Ascending aorta (tissue), 2 donors: Measurements from ENCODE around the gene LCE3B. TPM values are rescaled to one million over a fixed set of nuclear protein-coding genes. Genes with fewer than 3 reads are reported as not detected.

Experiments used
- DNase-seq, 2 donors: peaks; one replicate each; pipeline ENCODE4 v3.0.0-alpha.2; 2019; ENCODE audit warnings: low spot score in 2 of 2
- H3K27ac ChIP-seq, 2 donors: fragments of 200-600 bp; sonication (generic); one replicate each; pipeline ENCODE4 v1.5.1; 2016 to 2017; ENCODE audit warnings: mild to moderate bottlenecking in 1 of 2
- H3K27me3 ChIP-seq: fragments of 200-600 bp; sonication (generic); one replicate; pipeline ENCODE4 v1.5.1; 2017
- H3K36me3 ChIP-seq, 2 donors: fragments of 200-600 bp; sonication (generic); one replicate each; pipeline ENCODE4 v1.5.1; 2016
- H3K4me1 ChIP-seq, 2 donors: fragments of 200-600 bp; sonication (generic); one replicate each; pipeline ENCODE4 v1.5.1; 2016 to 2017; ENCODE audit warnings: mild to moderate bottlenecking in 1 of 2
- H3K4me3 ChIP-seq, 2 donors: fragments of 200-600 bp; sonication (generic); one replicate each; pipeline ENCODE4 v1.5.1; 2016 to 2017; ENCODE audit warnings: mild to moderate bottlenecking in 1 of 2
- H3K9me3 ChIP-seq, 2 donors: fragments of 200-600 bp; sonication (generic); one replicate each; pipeline ENCODE4 v1.5.1; 2016
- CTCF ChIP-seq, 3 experiments: fragments of 200-600 bp in 2 of 3; fragments of 450-650 bp in 1 of 3; sonication (generic) in 2 of 3; IDR thresholded peaks; one replicate each; pipeline ENCODE4 v1.5.1; 2016 to 2019; ENCODE audit warnings: antibody characterized with exemption in 3 of 3, mild to moderate bottlenecking in 1 of 3, moderate library complexity in 1 of 3
- intact Hi-C: fragments of 100-400 bp; cut with DNase I; formaldehyde crosslinking; loops from one replicate; pipeline ENCODE4 v1.15.1; 2023
- total RNA-seq: library from RNA; depleted of rRNA; stranded (reverse); fragments of >200 nt; gene quantifications from one replicate; pipeline ENCODE4 v1.1.0, GENCODE V29; 2016

The LCE3B gene
- total RNA-seq, 1 donor from 2014 or later: not detected

GRCh38 chr1:152622803-152623202 is 9.2 kb downstream of the LCE3B start, which contains the start of gene LCE3A:
Gene LCE3A, minus strand, starts transcription at chr1:152623103. Its CDS starts 0 bp downstream, at chr1:152623103.
- no peak within 1 kb of the TSS for H3K4me3 ChIP-seq
- no peaks in the 10 kb centered on the region for H3K36me3 ChIP-seq
- no peaks in the 10 kb centered on the region for H3K4me1 ChIP-seq
- DNase-seq: no peak
- H3K27me3 ChIP-seq: no peaks in the 10 kb centered on the region
- intact Hi-C loops: no loop called here
- no peak within 1 kb of the TSS for H3K27ac ChIP-seq
- H3K9me3 ChIP-seq: no peaks in the 10 kb centered on the region
- TF ChIP-seq CTCF (IDR thresholded peaks at IDR 0.05): no peak

DNA sequence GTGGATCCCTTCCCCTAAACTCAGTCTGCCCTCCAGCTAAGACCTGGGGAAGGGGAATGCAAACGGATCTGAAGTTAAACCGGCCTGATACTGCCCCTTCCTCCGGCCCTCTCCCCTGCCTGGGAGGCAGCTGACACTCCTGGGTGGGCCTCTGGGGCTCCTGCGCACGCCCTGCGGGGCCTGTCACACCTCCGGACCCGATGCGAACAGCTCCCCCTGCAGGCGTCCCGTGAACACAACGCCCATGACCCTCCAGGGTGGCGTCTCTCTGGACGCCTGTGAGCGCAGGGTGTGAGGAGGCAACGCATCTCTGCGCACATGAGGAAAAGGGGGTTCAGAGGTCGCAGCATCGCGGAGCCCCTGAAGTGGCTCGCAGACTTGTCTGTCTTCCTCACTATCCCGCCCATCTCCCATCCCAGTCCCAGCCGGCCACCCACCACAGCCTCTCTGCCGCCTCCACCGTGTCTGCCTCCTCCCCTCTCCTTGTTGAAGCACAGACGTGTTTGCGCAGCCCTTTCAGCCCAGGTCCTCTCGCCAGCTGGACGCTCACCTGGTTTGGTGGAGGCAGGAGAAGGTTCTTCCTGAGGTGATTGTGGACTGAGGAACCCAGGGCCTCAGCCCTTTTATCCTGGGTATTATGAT is 9.7 kb downstream of the LCE3B start:
- Histone ChIP-seq H3K27ac (no peak overlapping the region), H3K9me3 (no peaks in the 10 kb centered on the region), H3K4me1 (no peaks in the 10 kb centered on the region), H3K27me3 (no peaks in the 10 kb centered on the region), H3K36me3 (no peaks in the 10 kb centered on the region), H3K4me3 (no peak overlapping the region)
- intact Hi-C loops: no loop called here
- no peak for TF ChIP-seq CTCF (IDR thresholded peaks at IDR 0.05)
- DNase-seq: no peak

- no peak overlapping the region for H3K4me3 ChIP-seq
- H3K36me3 ChIP-seq: no peaks in the 10 kb centered on the region
- no peak for DNase-seq
- H3K27me3 ChIP-seq: no peaks in the 10 kb centered on the region
- TF ChIP-seq CTCF (IDR thresholded peaks at IDR 0.05): no peak
- no peaks in the 10 kb centered on the region for H3K9me3 ChIP-seq
- no peaks in the 10 kb centered on the region for H3K4me1 ChIP-seq
- H3K27ac ChIP-seq: no peak overlapping the region
- intact Hi-C loops: no loop called here
These were observed 13.1 kb downstream of the LCE3B start for GRCh38 chr1:152626744-152627143.

- Histone ChIP-seq H3K27ac (no peak overlapping the region), H3K4me3 (no peak overlapping the region), H3K27me3 (no peaks in the 10 kb centered on the region), H3K36me3 (no peaks in the 10 kb centered on the region), H3K4me1 (no peaks in the 10 kb centered on the region), H3K9me3 (no peaks in the 10 kb centered on the region)
- no peak for DNase-seq
- intact Hi-C loops: no loop called here
- no peak for TF ChIP-seq CTCF (IDR thresholded peaks at IDR 0.05)
These were observed 17.0 kb downstream of the LCE3B start for GRCh38 chr1:152630596-152630995.

DNA sequence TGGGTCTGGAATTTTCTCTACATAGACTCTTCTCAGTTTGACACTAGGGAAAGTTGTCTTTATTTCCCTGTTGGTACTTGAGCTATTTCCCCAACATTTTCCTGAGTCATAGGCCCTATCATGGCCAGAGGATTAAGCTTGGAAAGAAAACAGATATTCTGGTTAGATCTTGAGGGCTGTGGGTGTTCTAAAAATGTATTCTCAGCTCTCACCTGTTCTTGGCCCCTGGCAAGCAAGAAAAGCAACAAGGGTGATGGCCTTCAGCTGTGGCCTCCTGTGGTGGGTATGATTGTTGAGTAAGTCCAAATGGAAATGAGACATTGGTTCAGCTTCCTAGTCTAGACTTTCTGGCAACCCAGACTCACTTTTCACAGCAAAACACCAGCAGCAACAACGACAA is 26.7 kb downstream of the LCE3B start:
- no peak overlapping the region for H3K27ac ChIP-seq
- no peak for TF ChIP-seq CTCF (IDR thresholded peaks at IDR 0.05)
- H3K27me3 ChIP-seq: no peaks in the 10 kb centered on the region
- intact Hi-C loops: no loop called here
- H3K4me3 ChIP-seq: no peak overlapping the region
- H3K9me3 ChIP-seq: no peaks in the 10 kb centered on the region
- no peaks in the 10 kb centered on the region for H3K36me3 ChIP-seq
- H3K4me1 ChIP-seq: no peaks in the 10 kb centered on the region
- DNase-seq: no peak

- Histone ChIP-seq H3K27ac (no peak overlapping the region), H3K9me3 (no peaks in the 10 kb centered on the region), H3K36me3 (no peaks in the 10 kb centered on the region), H3K27me3 (no peaks in the 10 kb centered on the region), H3K4me1 (no peaks in the 10 kb centered on the region), H3K4me3 (no peak overlapping the region)
- TF ChIP-seq CTCF (IDR thresholded peaks at IDR 0.05): no peak
- DNase-seq: no peak
- intact Hi-C loops: no loop called here
These were observed 30.3 kb downstream of the LCE3B start for GRCh38 chr1:152643945-152644344.
